Naive thymus-derived CD8-positive, alpha-beta T cell (primary cell): ENCODE data around the gene CYP2A6. TPM values are rescaled to one million over a fixed set of nuclear protein-coding genes. Genes with fewer than 3 reads are reported as not detected.
"Not testable (repeated sequence)": the region's sequence is repeated elsewhere in the genome, so short reads cannot be mapped to it uniquely, and the experiment has no call there.

Source experiments
- ATAC-seq, 2 donors: fragments of 150-1000 bp; cut with Tn5 transposase in 1 of 2; sonication (Bioruptor Pico), chemical (Tn5 transposase) in 1 of 2; 1 replicate in 1 of 2; 2 replicates in 1 of 2; pipeline ENCODE4 v1.10.0; 2021; ENCODE audit warnings: mild to moderate bottlenecking in 2 of 2, moderate library complexity in 2 of 2
- POLR2A ChIA-PET: fragments of 350-600 bp; sonication (Branson Sonifier 250); formaldehyde crosslinking; loops from one replicate; lab custom pipeline; 2021; ENCODE audit warnings: antibody characterized with exemption; lab: Charles Lee
- DNase-seq, 10 donors: peaks; one replicate each; pipeline versions ENCODE4 v3.0.0 to v3.0.0-alpha.2; 2020 to 2022
- H3K27ac Mint-ChIP-seq, 10 donors: one replicate each; pipeline ENCODE4 v1.8.0; 2020 to 2022; ENCODE audit warnings: mild to moderate bottlenecking in 10 of 10, mixed read lengths in 10 of 10, moderate library complexity in 4 of 10, inconsistent platforms in 1 of 10
- H3K27me3 Mint-ChIP-seq, 5 donors: one replicate each; pipeline ENCODE4 v1.8.0; 2021 to 2022; ENCODE audit warnings: mixed read lengths in 5 of 5
- H3K36me3 Mint-ChIP-seq, 3 donors: one replicate each; pipeline ENCODE4 v1.8.0; 2020 to 2022; ENCODE audit warnings: mixed read lengths in 3 of 3, mild to moderate bottlenecking in 2 of 3, inconsistent platforms in 1 of 3
- H3K4me1 Mint-ChIP-seq, 4 donors: one replicate each; pipeline ENCODE4 v1.8.0; 2021 to 2022; ENCODE audit warnings: mixed read lengths in 4 of 4
- H3K4me3 Mint-ChIP-seq, 10 donors: one replicate each; pipeline ENCODE4 v1.8.0; 2020 to 2022; ENCODE audit warnings: mild to moderate bottlenecking in 10 of 10, mixed read lengths in 10 of 10, moderate library complexity in 6 of 10, inconsistent platforms in 1 of 10
- H3K9me3 Mint-ChIP-seq, 9 donors: one replicate each; pipeline ENCODE4 v1.8.0; 2020 to 2022; ENCODE audit warnings: mixed read lengths in 9 of 9, mild to moderate bottlenecking in 3 of 9, inconsistent platforms in 1 of 9, moderate library complexity in 1 of 9
- polyA plus RNA-seq, 3 donors: library from polyadenylated mRNA; unstranded; fragments of 300-500 nt; fragmentation: Illumina TruSeq; gene quantifications; one replicate each; pipeline ENCODE4 v1.2.3, GENCODE V29; 2021
- total RNA-seq, 8 experiments: library from RNA in 2 of 8; stranded (reverse) in 2 of 8; gene quantifications; one replicate each; pipeline ENCODE4 v1.2.3 and lab custom pipeline; 2021 to 2026

Gene CYP2A6
- total and polyA plus RNA-seq, 5 experiments from 2014 or later, result not detected

- not testable (repeated sequence) for H3K27me3 Mint-ChIP-seq, H3K9me3 Mint-ChIP-seq
- ATAC-seq (peak; percentile 43 to 62), DNase-seq (peak in 5 of 10 donors; percentile 51 to 71 (median 57))
- H3K27ac Mint-ChIP-seq, result peak overlapping the region; percentile 80 to 99 (median 95)
- H3K4me3 Mint-ChIP-seq, result peak overlapping the region; percentile 86 to 97 (median 92)
- POLR2A ChIA-PET, result interaction anchor here (0.7 to 1.6 kb wide), 4 partner anchors 8 to 147 kb away, joined by 3 to 10 read pairs (median 4); partner anchors contain the start of genes ACTMAP, EGLN2 and SNRPA
- H3K36me3 Mint-ChIP-seq, result peaks cover 0 to 16% (median 10%) of the 10 kb centered on the region in 3 donors
- peaks cover 44 to 63% (median 60%) of the 10 kb centered on the region in 4 donors for H3K4me1 Mint-ChIP-seq
Observed at GRCh38 chr19:40810649-40811408, 39.4 kb downstream of the CYP2A6 start.

GRCh38 chr19:40810160-40810559 is 40.1 kb downstream of the CYP2A6 start:
- Mint-ChIP-seq H3K27me3 (no peaks in the 10 kb centered on the region), H3K36me3 (peaks cover 0 to 16% (median 10%) of the 10 kb centered on the region in 3 donors), H3K4me3 (peak overlapping the region; percentile 30 to 93 (median 84)), H3K27ac (peak overlapping the region; percentile 68 to 99 (median 92)), H3K4me1 (peaks cover 43 to 70% (median 67%) of the 10 kb centered on the region in 4 donors), H3K9me3 (no peaks in the 10 kb centered on the region)
- DNase-seq, result peak in 1 of 10 donors; percentile 47
- no peak for ATAC-seq
- POLR2A ChIA-PET, result interaction anchor here (1.2 to 17.6 kb wide), 3 partner anchors 12 to 147 kb away, joined by 3 to 301 read pairs (median 47); partner anchors contain the start of genes EGLN2, MIA and RAB4B

GRCh38 chr19:40809358-40810086 is 40.7 kb downstream of the CYP2A6 start:
- H3K36me3 Mint-ChIP-seq, result peaks cover 0 to 19% (median 10%) of the 10 kb centered on the region in 3 donors
- DNase-seq, result peak in 1 of 10 donors; percentile 51
- H3K27me3 Mint-ChIP-seq, result no peaks in the 10 kb centered on the region
- H3K9me3 Mint-ChIP-seq, result no peaks in the 10 kb centered on the region
- H3K4me3 Mint-ChIP-seq, result peak overlapping the region in 8 of 10 donors; percentile 13 to 89 (median 66)
- peak overlapping the region in 9 of 10 donors; percentile 40 to 100 (median 98) for H3K27ac Mint-ChIP-seq
- POLR2A ChIA-PET, result interaction anchor here (1.2 to 17.6 kb wide), 3 partner anchors 11 to 146 kb away, joined by 3 to 301 read pairs (median 47); partner anchors contain the start of genes EGLN2, MIA and RAB4B
- no peak for ATAC-seq
- peaks cover 46 to 76% (median 74%) of the 10 kb centered on the region in 4 donors for H3K4me1 Mint-ChIP-seq

GRCh38 chr19:40808497-40808896 is 41.8 kb downstream of the CYP2A6 start:
- H3K36me3 Mint-ChIP-seq, result peaks cover 0 to 19% (median 10%) of the 10 kb centered on the region in 3 donors
- no peak for ATAC-seq
- POLR2A ChIA-PET, result interaction anchor here (1.2 to 17.6 kb wide), 5 partner anchors 10 to 145 kb away, joined by 4 to 301 read pairs (median 47); partner anchors contain the start of genes ACTMAP, EGLN2, MIA and RAB4B
- DNase-seq, result peak in 1 of 10 donors; percentile 62
- peaks cover 51 to 85% (median 83%) of the 10 kb centered on the region in 4 donors for H3K4me1 Mint-ChIP-seq
- no peaks in the 10 kb centered on the region for H3K27me3 Mint-ChIP-seq
- H3K4me3 Mint-ChIP-seq, result peak overlapping the region in 7 of 10 donors; percentile 15 to 98 (median 29)
- peak overlapping the region; percentile 58 to 100 (median 98) for H3K27ac Mint-ChIP-seq
- no peaks in the 10 kb centered on the region for H3K9me3 Mint-ChIP-seq

- Mint-ChIP-seq H3K9me3 (no peaks in the 10 kb centered on the region), H3K27me3 (no peaks in the 10 kb centered on the region), H3K4me1 (peaks cover 55 to 90% (median 87%) of the 10 kb centered on the region in 4 donors), H3K27ac (peak overlapping the region; percentile 98 to 100 (median 100)), H3K4me3 (peak overlapping the region in 9 of 10 donors; percentile 36 to 98 (median 90)), H3K36me3 (peaks cover 0 to 19% (median 10%) of the 10 kb centered on the region in 3 donors)
- no peak for ATAC-seq
- POLR2A ChIA-PET, result interaction anchor here (1.2 to 17.6 kb wide), 7 partner anchors 10 to 501 kb away, joined by 4 to 301 read pairs (median 18); partner anchors contain the start of genes ACTMAP, EGLN2, MIA and RAB4B
- DNase-seq, result peak in 1 of 10 donors; percentile 60
Observed at GRCh38 chr19:40808021-40808325, 42.3 kb downstream of the CYP2A6 start.

- Mint-ChIP-seq H3K9me3 (no peaks in the 10 kb centered on the region), H3K4me1 (peaks cover 54 to 90% (median 87%) of the 10 kb centered on the region in 4 donors), H3K27me3 (no peaks in the 10 kb centered on the region), H3K36me3 (peaks cover 0 to 20% (median 12%) of the 10 kb centered on the region in 3 donors), H3K27ac (peak overlapping the region; percentile 98 to 100 (median 100)), H3K4me3 (peak overlapping the region; percentile 79 to 98 (median 90))
- POLR2A ChIA-PET, result interaction anchor here (0.5 to 17.6 kb wide), 17 partner anchors 9 to 501 kb away, joined by 3 to 301 read pairs (median 4); partner anchors contain the start of genes ACTMAP, COQ8B, EGLN2 and ITPKC
- peak in 1 of 10 donors; percentile 63 for DNase-seq
- no peak for ATAC-seq
Observed at GRCh38 chr19:40807147-40808020, 42.9 kb downstream of the CYP2A6 start.

GRCh38 chr19:40806423-40807146 is 43.7 kb downstream of the CYP2A6 start:
- Mint-ChIP-seq H3K9me3 (no peaks in the 10 kb centered on the region), H3K27ac (peak overlapping the region; percentile 98 to 100 (median 100)), H3K36me3 (peaks cover 0 to 27% (median 12%) of the 10 kb centered on the region in 3 donors), H3K27me3 (no peaks in the 10 kb centered on the region), H3K4me3 (peak overlapping the region; percentile 79 to 98 (median 90)), H3K4me1 (peaks cover 55 to 92% (median 88%) of the 10 kb centered on the region in 4 donors)
- POLR2A ChIA-PET, result interaction anchor here (0.5 to 17.6 kb wide), 20 partner anchors 8 to 502 kb away, joined by 3 to 301 read pairs (median 4); partner anchors contain the start of genes ACTMAP, COQ8B, EGLN2 and ITPKC
- DNase-seq (peak; percentile 71 to 92 (median 80)), ATAC-seq (peak; percentile 37 to 55)

GRCh38 chr19:40805258-40805868 is 44.9 kb downstream of the CYP2A6 start:
- H3K36me3 Mint-ChIP-seq, result peaks cover 0 to 37% (median 12%) of the 10 kb centered on the region in 3 donors
- H3K9me3 Mint-ChIP-seq, result no peaks in the 10 kb centered on the region
- no peaks in the 10 kb centered on the region for H3K27me3 Mint-ChIP-seq
- POLR2A ChIA-PET, result interaction anchor here (0.6 to 17.6 kb wide), 11 partner anchors 14 to 1379 kb away, joined by 3 to 301 read pairs (median 5); partner anchors contain the start of genes ACTMAP, COQ8B, ITPKC and MIA
- peak overlapping the region; percentile 98 to 100 (median 100) for H3K27ac Mint-ChIP-seq
- ATAC-seq, result no peak
- DNase-seq, result peak in 2 of 10 donors; percentile 33 to 38
- peaks cover 54 to 96% (median 88%) of the 10 kb centered on the region in 4 donors for H3K4me1 Mint-ChIP-seq
- peak overlapping the region; percentile 81 to 98 (median 94) for H3K4me3 Mint-ChIP-seq

GRCh38 chr19:40804783-40805242 is 45.4 kb downstream of the CYP2A6 start:
- no peaks in the 10 kb centered on the region for H3K27me3 Mint-ChIP-seq
- POLR2A ChIA-PET, result interaction anchor here (0.6 to 17.6 kb wide), 9 partner anchors 14 to 557 kb away, joined by 3 to 301 read pairs (median 15); partner anchors contain the start of genes ACTMAP, COQ8B, ITPKC and MIA
- peak overlapping the region; percentile 81 to 98 (median 94) for H3K4me3 Mint-ChIP-seq

More at GRCh38 chr19:40804783-40805242, 45.4 kb downstream of the CYP2A6 start:
- no peaks in the 10 kb centered on the region for H3K9me3 Mint-ChIP-seq
- peak overlapping the region; percentile 98 to 100 (median 100) for H3K27ac Mint-ChIP-seq
- no peak for ATAC-seq
- peaks cover 0 to 41% (median 14%) of the 10 kb centered on the region in 3 donors for H3K36me3 Mint-ChIP-seq
- DNase-seq, result no peak
- peaks cover 58 to 95% (median 90%) of the 10 kb centered on the region in 4 donors for H3K4me1 Mint-ChIP-seq
